Embryonic facial prominence (tissue), 1 donor: ENCODE measurements around the gene NFE2L3.
A peak's percentile ranks its signal among the peaks of the same experiment; 100 is the strongest.

ENCODE experiments used
- DNase-seq: peaks from one replicate; pipeline ENCODE4 v3.0.0-alpha.2; 2016; ENCODE audit errors: extremely low spot score

The NFE2L3 gene

GRCh38 chr7:26199301-26200037, 47.5 kb downstream of the NFE2L3 start:
- DNase-seq = no peak

- DNase-seq = no peak
Observed at GRCh38 chr7:26200038-26200443, 48.0 kb downstream of the NFE2L3 start.

GRCh38 chr7:26200444-26201246, 48.6 kb downstream of the NFE2L3 start, which contains the start of gene HNRNPA2B1:
TSS of gene HNRNPA2B1 (minus strand) at chr7:26200746. CDS start at chr7:26200577, 169 bp downstream.
- DNase-seq = peak; percentile 99

- peak; percentile 82 for DNase-seq
Observed at GRCh38 chr7:26201247-26202018, 49.4 kb downstream of the NFE2L3 start, which contains the start of gene CBX3. TSS of gene CBX3 (plus strand) at chr7:26201745. CDS start at chr7:26202999, 1,254 bp downstream.

- no peak for DNase-seq
Observed at GRCh38 chr7:26202019-26202990, 50.3 kb downstream of the NFE2L3 start.

- DNase-seq = no peak
Observed at GRCh38 chr7:26203016-26203415, 51.0 kb downstream of the NFE2L3 start.

GRCh38 chr7:26208040-26208439, 56.0 kb downstream of the NFE2L3 start:
- no peak for DNase-seq

GRCh38 chr7:26212921-26213718, 61.1 kb downstream of the NFE2L3 start:
- no peak for DNase-seq

GRCh38 chr7:26213807-26214515, 62.0 kb downstream of the NFE2L3 start:
- DNase-seq = no peak

- DNase-seq = no peak
Observed at GRCh38 chr7:26216049-26216448, 64.1 kb downstream of the NFE2L3 start.

GRCh38 chr7:26224359-26224758, 72.4 kb downstream of the NFE2L3 start:
- DNase-seq = no peak

- DNase-seq = no peak
Observed at GRCh38 chr7:26227987-26228386, 76.0 kb downstream of the NFE2L3 start.

GRCh38 chr7:26233902-26234511, 82.0 kb downstream of the NFE2L3 start:
- DNase-seq = no peak
